ENCODE data around the gene BATF3. TPM values are rescaled to one million over a fixed set of nuclear protein-coding genes. Genes with fewer than 3 reads are reported as not detected.

BATF3 gene
- total and polyA plus RNA-seq, 2 of the 4 experiments (the other 2 are of a cell fraction) = 1.6 to 3.9 TPM

GRCh38 chr1:212746546-212746945 is 46.9 kb upstream of the BATF3 start:
- ChIA-PET POLR2A (ENCODE audit: unreplicated experiment) (no interaction called here), CTCF (no interaction called here)
- no peak overlapping the region for H2AK9ac ChIP-seq (replicated peaks; ENCODE audit: low read depth, low read length, poor library complexity)
- H3K56ac ChIP-seq (ENCODE audit: extremely low read depth, insufficient read depth, low read length) = no peak overlapping the region
- H3K9me3 ChIP-seq (ENCODE audit: control insufficient read depth, insufficient read depth, low read length) = no peaks in the 10 kb centered on the region
- H2BK20ac ChIP-seq (ENCODE audit: low read depth, low read length) = no peak overlapping the region
- no peak overlapping the region for H2BK120ac ChIP-seq (ENCODE audit: low read depth, low read length)
- WGBS, 2 experiments (ENCODE audit: extremely low coverage in 2 of 2, insufficient read length in 1 of 2) = no CpG with 5 or more reads among the region's 3 CpGs
- H4K8ac ChIP-seq (ENCODE audit: low read depth in 2 of 2, low read length in 2 of 2) = no peak overlapping the region
- no peak overlapping the region for H3K14ac ChIP-seq (replicated peaks; ENCODE audit: low read depth, low read length)
- no peak overlapping the region for H3K27ac ChIP-seq (ENCODE audit: insufficient read depth, low read length)
- H2BK5ac ChIP-seq (ENCODE audit: low read depth, low read length, poor library complexity, severe bottlenecking) = no peak overlapping the region
- in situ Hi-C loops (cut with MboI; ENCODE audit: low sequenced_read_pairs) (no loop called here), intact Hi-C loops (cut with micrococcal nuclease) (no loop called here), dilution Hi-C loops (cut with HindIII; ENCODE audit: low sequenced_read_pairs, unreplicated experiment) (no loop called here)
- H3K4me1 ChIP-seq (ENCODE audit: control insufficient read depth, insufficient read depth, low read length) = peaks cover 4% of the 10 kb centered on the region
- no peak overlapping the region for H4K5ac ChIP-seq (ENCODE audit: low read depth, low read length)
- no peak for ATAC-seq (ENCODE audit: low read depth)
- H3K4me2 ChIP-seq (ENCODE audit: low read depth, low read length) = no peak overlapping the region
- H3K27me3 ChIP-seq (ENCODE audit: control insufficient read depth, insufficient read depth, low read length) = no peaks in the 10 kb centered on the region
- H3K23ac ChIP-seq (ENCODE audit: low read depth, low read length) = no peak overlapping the region
- no peak overlapping the region for H3K9ac ChIP-seq (ENCODE audit: low read depth, low read length)
- DNase-seq = no peak
- H3K9me1 ChIP-seq (ENCODE audit: insufficient read depth, low read length) = peaks cover 7% of the 10 kb centered on the region
- no peaks in the 10 kb centered on the region for H3K36me3 ChIP-seq (ENCODE audit: control insufficient read depth, insufficient read depth, low read length)
- no TSS peak for BruUV-seq (replicated peaks)
- H2AFZ ChIP-seq (replicated peaks; ENCODE audit: low read length, poor library complexity) = no peak overlapping the region
- no peaks in the 10 kb centered on the region; the same call in 1 of the 2 replicates for H4K20me1 ChIP-seq (ENCODE audit: insufficient read depth, low read length)
- no peak for TF ChIP-seq RAD21 (IDR thresholded peaks at IDR 0.05; ENCODE audit: low read length)
- TF ChIP-seq CEBPB (IDR thresholded peaks at IDR 0.05; ENCODE audit: low read depth, low read length) = peak; percentile 66; the same call in 1 of the 2 replicates
- H2AK5ac ChIP-seq (ENCODE audit: low read depth, low read length) = no peak overlapping the region
- H3K4ac ChIP-seq (ENCODE audit: low read depth, low read length) = no peak overlapping the region
- no peak overlapping the region for H3K4me3 ChIP-seq (ENCODE audit: insufficient read depth, low read depth, low read length)
- no peak overlapping the region for H3K18ac ChIP-seq (ENCODE audit: low read depth, low read length)
- H3K79me1 ChIP-seq (ENCODE audit: low read depth in 1 of 2, low read length in 2 of 2) = peaks cover 8 to 18% of the 10 kb centered on the region in 2 experiments; a peak in 3 of 4 replicates
- H4K91ac ChIP-seq (ENCODE audit: insufficient read depth, low read depth, low read length) = no peak overlapping the region
- no peak overlapping the region for H2BK15ac ChIP-seq (ENCODE audit: low read depth, low read length)

All from IMR-90 (cell line).